HG03135 (cell line): ENCODE data around the gene CAPN11.

Source experiments
- ATAC-seq: cut with Tn5 transposase; IDR thresholded peaks from one replicate; pipeline ENCODE4 v1.9.1; 2021; ENCODE audit warnings: mild to moderate bottlenecking, moderate library complexity; ENCODE audit not compliant: unreplicated experiment

CAPN11 gene

GRCh38 chr6:44158770-44159228 lies at the start of gene CAPN11:
Gene CAPN11 (plus strand): TSS chr6:44158820. CDS start chr6:44158849, 29 bp downstream.
- ATAC-seq: no peak

GRCh38 chr6:44109212-44109611 lies 49.4 kb upstream of the CAPN11 start:
- ATAC-seq: no peak

GRCh38 chr6:44110005-44110676 lies 48.5 kb upstream of the CAPN11 start:
- ATAC-seq: no peak

- no peak for ATAC-seq
These were observed 47.7 kb upstream of the CAPN11 start for GRCh38 chr6:44110966-44111365.

DNA sequence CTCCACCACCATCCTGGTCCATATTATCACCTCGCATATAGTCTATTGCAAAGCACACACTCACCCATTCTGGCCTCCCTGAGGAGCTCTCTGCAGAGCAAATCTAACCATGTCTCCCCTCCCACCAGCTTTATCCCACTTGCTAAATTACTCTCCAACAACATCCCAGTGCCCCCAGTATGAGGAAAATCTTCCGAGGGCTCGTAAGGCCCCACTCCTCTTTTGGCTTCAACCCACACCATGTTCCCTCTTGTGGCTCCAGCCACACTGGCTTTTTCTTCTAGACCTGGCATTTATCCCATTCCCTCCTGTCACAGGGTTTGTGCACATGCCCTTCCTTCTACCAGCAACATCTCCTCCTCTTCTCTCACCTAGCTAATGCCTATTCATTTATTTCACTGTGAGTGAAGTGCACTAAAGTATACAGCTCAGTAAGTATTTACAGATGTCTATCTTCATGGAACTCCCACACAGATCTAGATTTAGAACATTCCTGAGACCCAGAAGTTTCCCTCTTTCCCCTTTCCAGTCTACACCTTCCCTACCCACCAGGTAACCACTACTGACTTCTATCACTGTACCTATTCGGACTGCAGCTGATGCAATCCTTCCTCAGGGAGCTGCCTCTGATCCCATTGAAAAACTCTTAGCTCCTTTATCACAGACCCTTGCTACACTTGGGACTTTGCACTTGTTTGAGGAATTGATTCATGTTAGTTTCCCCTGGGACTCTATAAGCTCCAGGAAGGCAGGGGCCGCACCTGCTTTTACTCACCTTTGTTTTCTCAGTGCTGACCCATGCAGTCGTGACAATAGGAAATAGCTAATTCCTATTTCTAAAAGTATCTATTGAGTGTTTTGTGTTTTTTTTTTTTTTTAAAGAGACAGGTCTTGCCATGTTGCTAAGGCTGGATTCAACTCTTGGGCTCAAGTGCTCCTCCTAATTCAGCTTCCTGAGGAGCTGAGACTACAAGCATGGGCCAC lies 46.9 kb upstream of the CAPN11 start:
- no peak for ATAC-seq

DNA sequence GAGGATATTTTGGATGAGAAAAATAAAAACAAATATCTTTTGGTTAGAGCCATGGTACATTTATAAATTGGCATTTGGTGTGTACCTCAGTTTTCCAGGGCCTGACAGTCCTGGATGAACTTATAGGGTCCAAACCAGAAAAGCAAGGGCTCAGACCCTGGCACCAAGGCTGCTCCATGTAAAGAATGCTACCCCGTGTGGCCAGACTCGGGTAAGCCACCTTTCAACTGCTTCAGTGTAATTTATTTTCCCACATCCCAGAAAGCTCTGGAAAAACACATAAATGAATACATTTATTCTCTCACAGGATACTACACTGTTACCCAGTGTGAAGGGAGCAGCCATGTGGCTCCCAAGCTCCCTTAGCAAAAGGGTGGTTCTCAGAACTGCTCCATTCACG lies 45.2 kb upstream of the CAPN11 start:
- no peak for ATAC-seq

GRCh38 chr6:44115866-44116265 lies 42.8 kb upstream of the CAPN11 start:
- no peak for ATAC-seq

GRCh38 chr6:44116641-44117382 lies 41.8 kb upstream of the CAPN11 start:
- no peak for ATAC-seq

DNA sequence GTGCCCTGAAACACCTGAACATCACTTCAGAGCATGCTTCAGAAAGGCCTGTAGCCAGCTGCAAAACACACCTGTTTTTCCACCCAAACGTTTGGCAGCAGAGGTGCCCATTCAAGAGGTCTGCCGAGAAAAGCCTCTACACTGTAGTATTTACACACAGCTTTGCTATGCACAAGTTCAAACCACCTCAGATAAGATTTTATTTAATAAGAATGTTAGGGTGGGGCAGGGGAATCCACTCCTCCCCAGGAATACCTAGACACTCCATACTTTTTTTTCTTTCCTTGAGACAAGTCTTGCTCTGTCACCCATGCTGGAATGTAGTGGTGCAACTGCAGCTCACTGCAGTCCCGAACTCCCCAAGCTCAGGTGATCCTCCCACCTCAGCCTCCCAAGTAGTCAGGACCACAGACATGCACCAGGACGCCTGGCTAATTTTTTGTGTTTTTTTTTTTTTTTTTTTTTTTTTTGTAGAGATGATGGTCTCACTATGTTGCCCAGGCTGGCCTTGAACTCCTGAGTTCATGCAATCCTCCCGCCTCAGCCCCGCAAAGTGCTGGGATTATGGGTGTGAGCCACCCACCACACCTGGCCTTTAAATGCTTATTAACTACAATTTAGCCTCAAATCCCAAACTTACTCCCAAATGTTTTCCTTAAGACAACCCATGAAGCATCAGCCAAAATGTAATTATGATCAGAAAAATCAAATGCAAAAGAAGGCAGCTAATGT lies 41.1 kb upstream of the CAPN11 start:
- no peak for ATAC-seq

GRCh38 chr6:44119704-44120262 lies 38.8 kb upstream of the CAPN11 start:
- ATAC-seq: no peak

DNA sequence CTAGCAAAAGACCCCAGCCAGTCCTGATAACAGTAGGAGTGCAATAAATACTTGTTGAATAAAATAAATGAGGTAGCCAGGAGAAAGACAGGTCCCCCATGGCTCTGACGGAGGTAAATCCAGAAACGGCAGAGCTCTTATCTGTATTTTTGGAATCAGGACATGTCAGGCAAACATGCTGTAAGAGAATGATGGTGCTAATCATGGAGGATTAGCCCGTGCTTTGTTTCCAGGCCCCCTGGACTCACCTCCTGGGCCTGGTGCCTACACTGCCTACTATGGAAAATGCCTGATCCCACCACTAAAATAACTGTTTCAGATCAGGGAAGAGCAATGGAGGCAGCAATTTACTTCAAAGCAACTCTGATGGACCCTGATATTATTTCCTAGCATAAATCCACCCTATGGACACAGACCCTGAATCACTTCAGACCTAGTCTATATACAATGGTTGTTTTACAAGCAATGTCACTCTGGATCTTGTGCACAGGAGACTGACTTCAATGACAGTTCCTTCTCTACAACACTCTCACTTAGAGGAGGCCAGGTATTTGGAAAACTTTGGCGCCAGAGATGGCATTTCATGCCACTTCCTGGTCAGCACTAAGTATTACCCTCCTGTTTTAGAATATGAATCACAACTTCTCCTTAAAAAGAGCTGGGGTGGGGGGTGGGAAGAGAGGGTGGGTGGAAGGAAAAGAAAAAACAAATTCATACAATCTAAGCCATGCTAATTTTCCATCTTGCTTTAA lies 37.8 kb upstream of the CAPN11 start:
- no peak for ATAC-seq

GRCh38 chr6:44122801-44123200 lies 35.8 kb upstream of the CAPN11 start:
- ATAC-seq: no peak

DNA sequence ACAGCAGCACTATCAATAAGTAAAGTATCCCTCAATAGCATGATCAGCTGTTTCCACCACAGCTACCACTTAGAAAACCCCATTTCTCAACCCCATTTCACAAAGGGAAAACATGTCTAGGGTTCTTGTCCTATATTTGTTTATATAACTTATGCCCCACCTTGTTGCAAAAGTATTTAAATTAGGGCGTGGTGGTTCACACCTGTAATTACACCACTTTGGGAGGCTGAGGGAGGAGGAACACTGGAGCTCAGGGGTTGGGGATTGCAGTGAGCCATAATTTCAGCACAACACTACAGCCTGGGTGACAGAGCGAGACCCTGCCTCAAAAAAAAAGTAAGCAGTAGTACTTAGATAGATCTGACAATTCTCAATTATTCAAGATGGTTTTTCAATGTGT lies 35.1 kb upstream of the CAPN11 start:
- no peak for ATAC-seq

DNA sequence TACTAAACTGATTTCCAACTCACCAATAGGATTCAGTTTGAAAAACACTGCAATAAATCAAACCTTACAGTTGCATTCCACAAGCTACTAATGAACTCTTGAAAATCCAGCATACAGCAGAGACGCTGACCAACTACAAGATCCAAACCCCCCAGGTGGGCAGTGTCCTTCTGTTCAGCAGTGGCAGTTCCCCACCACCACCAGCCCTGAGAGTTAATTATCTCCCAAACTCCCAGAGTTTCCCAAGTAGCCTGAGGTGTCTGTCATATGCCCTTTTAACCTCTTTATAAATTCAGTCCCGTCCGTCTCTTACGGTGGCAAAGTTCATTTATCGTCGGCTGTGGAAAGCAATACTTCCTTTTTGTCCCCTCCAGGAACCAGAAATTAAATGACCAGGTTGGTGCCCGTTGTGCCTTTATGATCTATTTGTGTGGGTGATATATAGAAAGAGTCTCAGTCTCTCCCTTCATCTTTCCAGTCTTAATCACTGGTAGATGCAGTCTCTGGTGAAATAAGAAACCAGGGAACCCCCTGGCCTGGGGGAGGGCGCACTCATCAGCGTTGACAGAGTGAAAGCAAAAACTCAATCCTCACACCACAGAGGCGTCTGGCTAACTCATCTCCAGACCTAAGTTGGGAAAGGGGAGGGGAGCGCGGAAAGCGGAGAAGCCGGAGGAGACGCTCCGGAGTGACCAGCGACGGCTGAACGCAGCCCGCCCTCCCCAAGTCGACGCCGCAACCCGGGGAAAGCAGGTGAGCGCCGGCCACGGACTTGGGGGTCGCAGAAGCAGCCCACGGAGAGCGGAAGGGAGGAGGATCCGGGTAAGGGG lies 32.1 kb upstream of the CAPN11 start:
- ATAC-seq: peak; percentile 48

DNA sequence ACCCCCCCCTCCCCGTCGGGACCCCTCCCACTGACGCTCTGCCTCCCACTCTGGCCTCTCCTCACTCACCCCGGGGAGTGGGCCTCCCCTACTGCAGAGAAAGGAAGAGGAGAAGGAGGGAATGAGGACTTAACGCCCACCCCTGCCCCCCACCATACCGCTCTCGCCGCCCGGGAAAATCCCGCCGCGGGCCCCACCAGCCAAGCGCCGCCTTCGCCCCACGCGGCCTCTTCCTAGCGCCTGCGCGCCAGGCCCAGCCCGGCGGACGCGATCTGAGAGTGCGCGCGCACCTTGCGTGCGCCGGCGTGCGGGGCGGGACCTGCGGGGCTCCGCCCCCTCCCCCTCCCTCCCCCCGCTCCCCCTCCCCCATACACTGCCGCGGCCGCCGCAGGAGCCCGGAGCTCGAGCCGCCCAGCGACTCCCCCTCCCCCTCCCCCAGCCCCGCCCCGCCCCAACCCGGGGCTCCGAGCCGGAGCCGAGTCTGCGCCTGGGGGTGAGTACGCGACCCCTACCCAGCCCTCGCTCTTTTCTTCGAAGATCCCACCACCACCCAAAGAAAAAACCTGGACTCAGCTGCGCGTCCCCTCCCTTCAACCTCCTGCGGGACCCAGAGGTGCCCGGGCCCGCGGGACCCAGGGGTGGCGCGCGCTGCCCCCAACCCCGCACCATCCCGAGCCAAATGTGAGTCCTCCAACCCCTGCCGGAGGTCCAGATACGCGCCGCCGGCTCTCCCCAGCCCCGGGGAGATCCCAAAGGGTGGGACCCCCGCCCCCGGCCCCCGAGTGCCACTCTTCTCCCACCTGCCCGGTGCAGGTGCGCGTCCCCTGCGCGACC lies 31.2 kb upstream of the CAPN11 start, which contains the start of the genes MRPL14 and TMEM63B:
MRPL14 (minus strand) TSS at position 267 of the 834 bp plus-strand sequence. CDS start 10,841 bp downstream, outside the sequence.
TMEM63B (plus strand) TSS at position 369 of the 834 bp plus-strand sequence. CDS start 7,031 bp downstream, outside the sequence.
- peak; percentile 59 for ATAC-seq

DNA sequence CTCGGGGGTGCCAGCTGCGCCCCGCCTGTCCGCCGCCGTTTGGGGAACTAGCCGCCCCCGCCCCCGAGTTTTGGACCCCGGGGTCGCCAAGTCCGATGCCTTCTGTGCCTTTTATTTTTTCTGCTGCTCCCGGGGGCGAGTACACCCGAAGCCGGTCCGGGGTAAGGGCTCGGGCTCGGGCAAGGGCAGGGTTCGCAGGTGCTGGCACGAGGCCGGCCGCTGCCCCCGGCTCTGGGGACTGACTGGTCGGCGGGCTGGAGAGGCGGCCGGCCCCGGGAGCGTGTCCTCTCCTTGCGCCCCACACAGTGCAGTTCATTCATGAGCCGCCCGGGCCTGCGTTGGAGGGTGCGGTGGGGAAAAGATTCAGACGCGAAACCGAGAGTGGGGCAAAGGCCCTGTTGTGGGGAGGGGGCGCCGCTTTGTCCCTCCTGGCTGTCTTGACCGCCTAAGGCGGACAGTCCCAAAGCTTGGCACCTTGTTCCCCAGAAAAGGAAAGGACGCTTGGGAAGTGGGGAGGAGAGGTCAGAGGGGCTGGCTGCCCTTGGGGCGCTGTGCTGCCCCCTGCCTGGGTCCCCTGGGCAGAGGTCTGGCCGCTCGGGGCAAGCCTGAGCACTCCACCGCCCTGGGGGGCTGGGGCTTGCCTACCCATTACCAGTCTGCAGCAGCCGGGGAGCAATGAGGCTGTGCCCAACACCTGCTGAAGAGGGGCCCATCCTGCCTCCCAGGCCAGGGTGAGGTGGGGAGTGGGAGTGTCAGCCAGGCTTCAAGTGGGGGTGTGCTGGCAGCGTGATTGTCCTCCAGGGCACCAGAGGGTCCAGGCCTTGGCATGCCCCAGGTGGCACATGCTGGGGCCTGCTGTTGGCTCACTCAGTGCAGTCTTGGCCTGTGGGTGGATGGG lies 30.4 kb upstream of the CAPN11 start:
- ATAC-seq: no peak
